BLaER1 (cell line): ENCODE measurements around the gene PPFIA3.
A peak's percentile ranks its signal among the peaks of the same experiment; 100 is the strongest.

ENCODE experiments used
- H3K27ac ChIP-seq: shearing (Covaris generic); formaldehyde crosslinking; 2 replicates; pipeline ENCODE4 v1.8.1; 2022
- H3K27me3 ChIP-seq: shearing (Covaris generic); formaldehyde crosslinking; 2 replicates; pipeline ENCODE4 v1.8.1; 2022
- H3K36me3 ChIP-seq: shearing (Covaris generic); formaldehyde crosslinking; 2 replicates; pipeline ENCODE4 v1.8.1; 2022
- H3K4me1 ChIP-seq: shearing (Covaris generic); formaldehyde crosslinking; 2 replicates; pipeline ENCODE4 v1.8.1; 2022
- H3K4me2 ChIP-seq: shearing (Covaris generic); formaldehyde crosslinking; 2 replicates; pipeline ENCODE4 v1.8.1; 2022
- H3K4me3 ChIP-seq: shearing (Covaris generic); formaldehyde crosslinking; 2 replicates; pipeline ENCODE4 v1.8.1; 2022
- H3K9ac ChIP-seq: shearing (Covaris generic); formaldehyde crosslinking; 2 replicates; pipeline ENCODE4 v1.8.1; 2022
- H3K9me3 ChIP-seq: shearing (Covaris generic); formaldehyde crosslinking; 2 replicates; pipeline ENCODE4 v1.8.1; 2022
- H4K20me1 ChIP-seq: shearing (Covaris generic); formaldehyde crosslinking; 2 replicates; pipeline ENCODE4 v1.8.1; 2022
- Cebpa-rat ChIP-seq: shearing (Covaris generic); IDR thresholded peaks from 2 replicates; pipeline ENCODE4 v1.8.1; 2022

PPFIA3 gene

DNA sequence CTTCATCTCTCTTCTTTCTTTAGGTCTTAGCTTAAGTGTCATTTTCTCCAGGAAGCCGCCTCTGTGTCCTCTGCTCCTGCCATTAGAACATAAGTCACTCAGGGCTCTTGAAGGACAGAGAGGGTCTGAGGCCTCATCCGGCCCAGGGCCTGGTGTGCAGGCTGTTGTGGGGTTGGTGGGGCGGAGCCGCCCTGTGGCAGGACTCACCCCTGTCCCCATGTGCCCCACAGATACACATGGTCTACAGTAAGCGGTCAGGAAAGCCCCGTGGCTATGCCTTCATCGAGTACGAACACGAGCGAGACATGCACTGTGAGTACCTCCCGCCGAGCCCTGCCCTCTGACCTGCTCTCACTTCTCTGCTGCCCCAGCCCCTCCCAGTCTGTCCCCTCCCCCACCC, 18.2 kb upstream of the PPFIA3 start:
- TF ChIP-seq Cebpa-rat: no peak
- Histone ChIP-seq H3K4me2 (peak overlapping the region; percentile 51), H3K9ac (peak overlapping the region; percentile 48; the same call in 1 of the 2 replicates), H3K27ac (peak overlapping the region; percentile 60), H4K20me1 (peaks cover 62% of the 10 kb centered on the region), H3K4me3 (no peak overlapping the region), H3K27me3 (no peaks in the 10 kb centered on the region), H3K36me3 (peaks cover 76% of the 10 kb centered on the region), H3K4me1 (peaks cover 83% of the 10 kb centered on the region), H3K9me3 (no peaks in the 10 kb centered on the region)

GRCh38 chr19:49102303-49102702, 17.0 kb upstream of the PPFIA3 start:
- Histone ChIP-seq H3K9ac (peak overlapping the region; percentile 80), H3K4me2 (peak overlapping the region; percentile 90), H3K27ac (peak overlapping the region; percentile 82), H3K27me3 (no peaks in the 10 kb centered on the region), H3K9me3 (no peaks in the 10 kb centered on the region), H3K36me3 (peaks cover 76% of the 10 kb centered on the region), H3K4me1 (peaks cover 89% of the 10 kb centered on the region), H4K20me1 (peaks cover 62% of the 10 kb centered on the region), H3K4me3 (no peak overlapping the region)
- TF ChIP-seq Cebpa-rat: no peak

GRCh38 chr19:49103331-49104085, 15.8 kb upstream of the PPFIA3 start:
- peak overlapping the region; percentile 80 for H3K9ac ChIP-seq
- H3K27ac ChIP-seq: peak overlapping the region; percentile 82
- peaks cover 78% of the 10 kb centered on the region for H3K36me3 ChIP-seq
- peak overlapping the region; percentile 59 for H3K4me3 ChIP-seq
- peak overlapping the region; percentile 90 for H3K4me2 ChIP-seq
- peaks cover 77% of the 10 kb centered on the region for H3K4me1 ChIP-seq
- H3K9me3 ChIP-seq: no peaks in the 10 kb centered on the region
- no peak for TF ChIP-seq Cebpa-rat
- no peaks in the 10 kb centered on the region for H3K27me3 ChIP-seq
- peaks cover 62% of the 10 kb centered on the region for H4K20me1 ChIP-seq

- no peak for TF ChIP-seq Cebpa-rat
- Histone ChIP-seq H3K27me3 (no peaks in the 10 kb centered on the region), H4K20me1 (peaks cover 63% of the 10 kb centered on the region), H3K4me1 (peaks cover 71% of the 10 kb centered on the region), H3K4me3 (peak overlapping the region; percentile 59), H3K9me3 (no peaks in the 10 kb centered on the region), H3K4me2 (peak overlapping the region; percentile 90), H3K27ac (peak overlapping the region; percentile 82), H3K36me3 (peaks cover 78% of the 10 kb centered on the region), H3K9ac (peak overlapping the region; percentile 80)
These were observed 15.0 kb upstream of the PPFIA3 start for GRCh38 chr19:49104229-49104864.

GRCh38 chr19:49106648-49107135, 12.7 kb upstream of the PPFIA3 start:
- Histone ChIP-seq H3K4me1 (peaks cover 50% of the 10 kb centered on the region), H3K9me3 (no peaks in the 10 kb centered on the region), H3K27me3 (no peaks in the 10 kb centered on the region), H3K27ac (no peak overlapping the region), H3K9ac (no peak overlapping the region; the same call in 1 of the 2 replicates), H3K4me2 (peak overlapping the region; percentile 90), H3K36me3 (peaks cover 72% of the 10 kb centered on the region), H3K4me3 (no peak overlapping the region), H4K20me1 (peaks cover 61% of the 10 kb centered on the region)
- no peak for TF ChIP-seq Cebpa-rat

GRCh38 chr19:49107625-49108459, 11.5 kb upstream of the PPFIA3 start:
- TF ChIP-seq Cebpa-rat: no peak
- H3K4me1 ChIP-seq: peaks cover 38% of the 10 kb centered on the region
- 0 out of 2 replicates have a peak overlapping the region, but pooled peaks have one; percentile 41 for H3K27ac ChIP-seq
- H3K9ac ChIP-seq: no peak overlapping the region
- H3K4me3 ChIP-seq: no peak overlapping the region
- H3K9me3 ChIP-seq: no peaks in the 10 kb centered on the region
- H3K27me3 ChIP-seq: no peaks in the 10 kb centered on the region
- H3K4me2 ChIP-seq: no peak overlapping the region
- H3K36me3 ChIP-seq: peaks cover 64% of the 10 kb centered on the region
- peaks cover 61% of the 10 kb centered on the region for H4K20me1 ChIP-seq

GRCh38 chr19:49109051-49109450, 10.3 kb upstream of the PPFIA3 start:
- peaks cover 60% of the 10 kb centered on the region for H3K36me3 ChIP-seq
- peaks cover 40% of the 10 kb centered on the region for H3K4me1 ChIP-seq
- no peak for TF ChIP-seq Cebpa-rat

GRCh38 chr19:49109569-49110233, 9.6 kb upstream of the PPFIA3 start:
- Histone ChIP-seq H3K27ac (no peak overlapping the region), H3K27me3 (no peaks in the 10 kb centered on the region), H3K4me1 (peaks cover 37% of the 10 kb centered on the region), H3K4me3 (no peak overlapping the region), H3K4me2 (no peak overlapping the region), H3K9ac (no peak overlapping the region), H3K9me3 (no peaks in the 10 kb centered on the region), H3K36me3 (peaks cover 60% of the 10 kb centered on the region), H4K20me1 (peaks cover 58% of the 10 kb centered on the region)
- TF ChIP-seq Cebpa-rat: no peak

More at GRCh38 chr19:49109051-49109450, 10.3 kb upstream of the PPFIA3 start:
- no peaks in the 10 kb centered on the region for H3K27me3 ChIP-seq
- peaks cover 61% of the 10 kb centered on the region for H4K20me1 ChIP-seq
- H3K27ac ChIP-seq: peak overlapping the region; percentile 7; the same call in 1 of the 2 replicates
- H3K4me3 ChIP-seq: no peak overlapping the region
- no peaks in the 10 kb centered on the region for H3K9me3 ChIP-seq
- no peak overlapping the region for H3K4me2 ChIP-seq
- H3K9ac ChIP-seq: no peak overlapping the region

DNA sequence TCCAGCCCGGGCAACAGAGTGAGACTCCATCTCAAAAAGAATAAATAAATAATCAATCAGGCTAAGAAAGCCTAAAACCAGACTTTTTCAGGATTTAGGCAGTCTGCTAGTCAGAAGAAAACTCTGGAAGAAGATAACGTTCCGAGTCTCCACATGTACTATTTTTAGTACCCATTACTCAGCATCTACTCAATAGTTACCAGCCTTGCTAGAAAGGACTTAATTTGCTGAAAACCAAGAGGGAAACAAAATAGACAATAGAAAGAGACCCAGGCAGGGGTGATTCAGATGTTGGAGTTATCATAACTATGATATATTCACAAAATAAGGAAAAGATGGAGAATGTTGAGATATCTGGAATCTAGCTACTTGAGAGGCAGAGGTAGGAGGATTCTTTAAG, 8.8 kb upstream of the PPFIA3 start:
- no peak for TF ChIP-seq Cebpa-rat
- peaks cover 51% of the 10 kb centered on the region for H3K36me3 ChIP-seq
- peaks cover 37% of the 10 kb centered on the region for H3K4me1 ChIP-seq
- H3K27ac ChIP-seq: no peak overlapping the region
- no peak overlapping the region for H3K4me2 ChIP-seq
- H3K9me3 ChIP-seq: no peaks in the 10 kb centered on the region
- H3K27me3 ChIP-seq: no peaks in the 10 kb centered on the region
- H4K20me1 ChIP-seq: peaks cover 50% of the 10 kb centered on the region
- no peak overlapping the region for H3K9ac ChIP-seq
- no peak overlapping the region for H3K4me3 ChIP-seq
